SK-N-SH treated with all-trans-retinoic acid at 6 μM for 48 hours (cell line): ENCODE results near the gene EVI2B.

Experiments
- BACH2 ChIP-seq: fragments of 250-450 bp; sonication (Bioruptor Pico); IDR thresholded peaks from 2 replicates; pipeline ENCODE4 v1.9.0; 2021; ENCODE audit warnings: mild to moderate bottlenecking, borderline replicate concordance
- CSRNP3 ChIP-seq: fragments of 250-450 bp; sonication (Bioruptor Pico); IDR thresholded peaks from 2 replicates; pipeline ENCODE4 v1.5.1; 2021; ENCODE audit warnings: mild to moderate bottlenecking, moderate library complexity
- ISL1 ChIP-seq: fragments of 250-450 bp; sonication (Bioruptor Pico); IDR thresholded peaks from 2 replicates; pipeline ENCODE4 v2.1.2; 2022; ENCODE audit warnings: mild to moderate bottlenecking, moderate library complexity
- OSR1 ChIP-seq: fragments of 250-450 bp; sonication (Bioruptor Pico); IDR thresholded peaks from 2 replicates; pipeline ENCODE4 v1.8.0; 2022; ENCODE audit warnings: moderate library complexity, mild to moderate bottlenecking, inconsistent platforms
- PATZ1 ChIP-seq: fragments of 250-450 bp; sonication (Bioruptor Pico); IDR thresholded peaks from 2 replicates; pipeline ENCODE4 v1.8.0; 2020; ENCODE audit warnings: mild to moderate bottlenecking, moderate library complexity, borderline replicate concordance
- SNAI2 ChIP-seq: fragments of 250-450 bp; sonication (Bioruptor Pico); IDR thresholded peaks from 2 replicates; pipeline ENCODE4 v1.5.0; 2020; ENCODE audit warnings: mild to moderate bottlenecking, moderate library complexity
- TOX ChIP-seq: fragments of 250-450 bp; sonication (Bioruptor Pico); IDR thresholded peaks from 2 replicates; pipeline ENCODE4 v1.8.0; 2021; ENCODE audit warnings: mild to moderate bottlenecking, moderate library complexity, borderline replicate concordance
- ZC3H10 ChIP-seq: fragments of 250-450 bp; sonication (Bioruptor Pico); IDR thresholded peaks from 2 replicates; pipeline ENCODE4 v1.5.1; 2021; ENCODE audit warnings: mild to moderate bottlenecking, moderate library complexity
- ZNF565 ChIP-seq: fragments of 450-650 bp; formaldehyde crosslinking; conservative IDR thresholded peaks from 2 replicates; pipeline ENCODE4 v1.5.0; 2020; ENCODE audit warnings: low read depth, mild to moderate bottlenecking, moderate library complexity
- ZNF70 ChIP-seq: fragments of 450-650 bp; formaldehyde crosslinking; IDR thresholded peaks from 2 replicates; pipeline ENCODE4 v1.5.0; 2020; ENCODE audit warnings: mild to moderate bottlenecking, moderate library complexity

- TF ChIP-seq PATZ1 (CRISPR knock-in tag) (no peak), ZNF565 (CRISPR knock-in tag) (no peak), SNAI2 (CRISPR knock-in tag) (no peak), ISL1 (CRISPR knock-in tag) (no peak), ZC3H10 (CRISPR knock-in tag) (no peak), TOX (CRISPR knock-in tag) (no peak), ZNF70 (no peak), BACH2 (CRISPR knock-in tag) (no peak), CSRNP3 (no peak), OSR1 (CRISPR knock-in tag) (no peak)
These were observed 44.1 kb upstream of the EVI2B start for GRCh38 chr17:31357839-31358394.
